Endothelial cell of umbilical vein (primary cell): ENCODE measurements around the gene FRMD4A.

Experiments
- EZH2 ChIP-seq: IDR thresholded peaks from 2 replicates; pipeline ENCODE4 v1.6.1; 2012; ENCODE audit warnings: borderline replicate concordance, low read depth, mild to moderate bottlenecking, moderate library complexity, low read length, inconsistent platforms; ENCODE audit not compliant: severe bottlenecking
- MYC ChIP-seq: IDR thresholded peaks from one replicate; pipeline ENCODE4 v1.6.1; 2011; ENCODE audit warnings: mild to moderate bottlenecking, low read depth, low read length
- POLR2A ChIP-seq: IDR thresholded peaks from 2 replicates; pipeline ENCODE4 v1.6.1; 2012; ENCODE audit warnings: low read depth, mild to moderate bottlenecking, control low read depth, low read length
- POLR2AphosphoS5 ChIP-seq: IDR thresholded peaks from 2 replicates; pipeline ENCODE4 v1.6.1; 2012; ENCODE audit warnings: low read depth, mild to moderate bottlenecking, control low read depth, low read length, moderate library complexity; ENCODE audit not compliant: insufficient read depth
- TF ChIP-seq, protein P1 (sequence below), 2 donors: IDR thresholded peaks; 1 replicate in 1 of 2; 2 replicates in 1 of 2; pipeline ENCODE4 v1.5.1; 2011; ENCODE audit warnings: low read length in 2 of 2, mild to moderate bottlenecking in 2 of 2, moderate library complexity in 2 of 2, control low read depth in 1 of 2, inconsistent platforms in 1 of 2, low read depth in 1 of 2; ENCODE audit not compliant: insufficient read depth in 1 of 2; ENCODE audit errors: extremely low read depth in 1 of 2

GRCh38 chr10:13719425-13719824, 611.3 kb downstream of the FRMD4A start:
- TF ChIP-seq, protein P1, sequence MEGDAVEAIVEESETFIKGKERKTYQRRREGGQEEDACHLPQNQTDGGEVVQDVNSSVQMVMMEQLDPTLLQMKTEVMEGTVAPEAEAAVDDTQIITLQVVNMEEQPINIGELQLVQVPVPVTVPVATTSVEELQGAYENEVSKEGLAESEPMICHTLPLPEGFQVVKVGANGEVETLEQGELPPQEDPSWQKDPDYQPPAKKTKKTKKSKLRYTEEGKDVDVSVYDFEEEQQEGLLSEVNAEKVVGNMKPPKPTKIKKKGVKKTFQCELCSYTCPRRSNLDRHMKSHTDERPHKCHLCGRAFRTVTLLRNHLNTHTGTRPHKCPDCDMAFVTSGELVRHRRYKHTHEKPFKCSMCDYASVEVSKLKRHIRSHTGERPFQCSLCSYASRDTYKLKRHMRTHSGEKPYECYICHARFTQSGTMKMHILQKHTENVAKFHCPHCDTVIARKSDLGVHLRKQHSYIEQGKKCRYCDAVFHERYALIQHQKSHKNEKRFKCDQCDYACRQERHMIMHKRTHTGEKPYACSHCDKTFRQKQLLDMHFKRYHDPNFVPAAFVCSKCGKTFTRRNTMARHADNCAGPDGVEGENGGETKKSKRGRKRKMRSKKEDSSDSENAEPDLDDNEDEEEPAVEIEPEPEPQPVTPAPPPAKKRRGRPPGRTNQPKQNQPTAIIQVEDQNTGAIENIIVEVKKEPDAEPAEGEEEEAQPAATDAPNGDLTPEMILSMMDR (IDR thresholded peaks at IDR 0.05; ENCODE audit: extremely low read depth in 1 of 2, insufficient read depth in 1 of 2, low read depth in 1 of 2, low read length in 2 of 2), result no peak
- TF ChIP-seq MYC (no peak), POLR2AphosphoS5 (no peak), POLR2A (no peak), EZH2 (no peak)
